ENCODE data around the gene ZNF367. TPM values are rescaled to one million over a fixed set of nuclear protein-coding genes. Genes with fewer than 3 reads are reported as not detected.

Gene ZNF367
- total RNA-seq, 1 donor from 2014 or later, result 13.3 TPM

DNA sequence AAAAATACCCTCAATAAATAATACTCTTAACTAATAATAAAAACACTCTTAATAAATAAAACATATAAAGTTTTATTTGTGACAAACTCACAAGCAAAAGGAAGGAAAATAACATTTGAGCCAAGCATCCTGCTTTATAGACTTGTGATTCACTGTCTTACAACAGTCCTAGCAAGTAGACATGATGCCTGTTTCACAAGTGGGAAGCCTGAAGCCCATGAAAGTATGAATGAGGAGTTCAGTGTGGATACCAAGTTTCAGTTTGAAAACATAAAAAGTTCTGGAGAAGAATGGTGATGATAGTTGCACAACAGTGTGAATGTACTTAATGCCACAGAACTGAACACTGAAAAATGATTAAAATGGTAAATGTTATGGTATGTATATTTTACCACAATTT, 42.7 kb upstream of the ZNF367 start:
- Mint-ChIP-seq H3K36me3 (ENCODE audit: low read depth) (peaks cover 12% of the 10 kb centered on the region), H3K27me3 (ENCODE audit: low read depth) (no peaks in the 10 kb centered on the region), H3K4me1 (peaks cover 8% of the 10 kb centered on the region), H3K9me3 (no peaks in the 10 kb centered on the region), H3K27ac (ENCODE audit: unreplicated experiment) (no peak overlapping the region), H3K4me3 (no peak overlapping the region)
- DNase-seq (ENCODE audit: low read depth, low spot score), result no peak
- TF ChIP-seq, protein P1, sequence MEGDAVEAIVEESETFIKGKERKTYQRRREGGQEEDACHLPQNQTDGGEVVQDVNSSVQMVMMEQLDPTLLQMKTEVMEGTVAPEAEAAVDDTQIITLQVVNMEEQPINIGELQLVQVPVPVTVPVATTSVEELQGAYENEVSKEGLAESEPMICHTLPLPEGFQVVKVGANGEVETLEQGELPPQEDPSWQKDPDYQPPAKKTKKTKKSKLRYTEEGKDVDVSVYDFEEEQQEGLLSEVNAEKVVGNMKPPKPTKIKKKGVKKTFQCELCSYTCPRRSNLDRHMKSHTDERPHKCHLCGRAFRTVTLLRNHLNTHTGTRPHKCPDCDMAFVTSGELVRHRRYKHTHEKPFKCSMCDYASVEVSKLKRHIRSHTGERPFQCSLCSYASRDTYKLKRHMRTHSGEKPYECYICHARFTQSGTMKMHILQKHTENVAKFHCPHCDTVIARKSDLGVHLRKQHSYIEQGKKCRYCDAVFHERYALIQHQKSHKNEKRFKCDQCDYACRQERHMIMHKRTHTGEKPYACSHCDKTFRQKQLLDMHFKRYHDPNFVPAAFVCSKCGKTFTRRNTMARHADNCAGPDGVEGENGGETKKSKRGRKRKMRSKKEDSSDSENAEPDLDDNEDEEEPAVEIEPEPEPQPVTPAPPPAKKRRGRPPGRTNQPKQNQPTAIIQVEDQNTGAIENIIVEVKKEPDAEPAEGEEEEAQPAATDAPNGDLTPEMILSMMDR (conservative IDR thresholded peaks at IDR 0.05), result no peak

DNA sequence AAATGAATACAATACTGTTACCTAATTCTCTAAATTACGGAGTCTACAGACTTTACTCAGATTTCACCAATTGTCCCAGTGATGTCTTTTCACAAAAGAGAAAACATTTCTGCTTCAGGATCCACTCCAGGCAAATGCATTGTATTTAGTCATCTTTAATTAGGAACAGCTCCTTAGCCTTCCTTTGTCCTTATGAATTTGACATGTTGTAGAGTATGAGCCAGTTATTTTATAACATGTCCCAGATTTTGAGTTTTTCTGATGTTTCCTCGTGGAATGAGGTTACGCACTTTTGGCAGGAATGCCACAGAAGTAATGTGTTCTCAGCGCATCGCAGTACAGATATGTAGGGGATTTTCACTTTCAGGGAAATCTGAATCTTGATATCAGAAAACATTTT, 42.3 kb upstream of the ZNF367 start:
- DNase-seq (ENCODE audit: low read depth, low spot score), result no peak
- peaks cover 8% of the 10 kb centered on the region for H3K36me3 Mint-ChIP-seq (ENCODE audit: low read depth)
- TF ChIP-seq, protein P1 (conservative IDR thresholded peaks at IDR 0.05), result no peak
- H3K4me3 Mint-ChIP-seq, result no peak overlapping the region
- H3K9me3 Mint-ChIP-seq, result no peaks in the 10 kb centered on the region
- no peaks in the 10 kb centered on the region for H3K27me3 Mint-ChIP-seq (ENCODE audit: low read depth)
- peaks cover 8% of the 10 kb centered on the region for H3K4me1 Mint-ChIP-seq
- peak overlapping the region; percentile 48 for H3K27ac Mint-ChIP-seq (ENCODE audit: unreplicated experiment)

DNA sequence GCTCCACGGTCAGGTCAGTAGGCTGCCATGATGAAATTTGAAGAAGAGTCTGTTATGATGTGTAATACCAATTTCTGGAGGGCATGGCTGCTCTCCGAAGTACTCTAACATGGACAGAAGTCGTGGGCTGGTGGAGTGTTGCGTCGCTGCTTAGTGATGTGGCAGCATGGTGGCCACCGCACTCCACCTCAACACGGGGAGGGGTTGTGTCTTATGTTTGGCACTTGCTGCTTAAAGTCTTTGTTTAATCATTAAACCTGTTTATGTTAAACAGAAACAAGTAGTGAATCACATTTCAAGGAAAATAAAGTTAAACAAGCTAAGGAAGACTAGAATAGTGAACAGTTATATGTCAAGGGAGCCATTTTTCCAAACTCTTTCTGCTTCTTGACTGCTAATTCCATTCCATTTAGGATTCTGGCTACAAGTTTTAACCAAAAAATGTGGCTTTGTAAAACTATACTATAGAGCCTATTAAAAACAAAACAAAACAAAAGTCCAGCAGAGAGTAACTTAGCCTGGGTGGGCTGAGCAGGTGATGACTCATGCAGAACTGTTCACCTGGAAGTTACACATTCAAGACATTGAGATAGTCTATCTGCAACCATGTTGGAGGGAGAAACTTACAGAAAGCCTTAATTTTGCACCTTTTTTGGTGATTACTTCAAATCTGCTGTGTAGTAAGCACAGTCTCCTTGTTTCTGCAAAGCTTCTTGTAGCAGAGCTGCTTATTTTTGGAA, 41.3 kb upstream of the ZNF367 start:
- Mint-ChIP-seq H3K4me3 (no peak overlapping the region), H3K9me3 (no peaks in the 10 kb centered on the region), H3K27me3 (ENCODE audit: low read depth) (no peaks in the 10 kb centered on the region), H3K36me3 (ENCODE audit: low read depth) (peaks cover 7% of the 10 kb centered on the region), H3K27ac (ENCODE audit: unreplicated experiment) (no peak overlapping the region), H3K4me1 (peaks cover 5% of the 10 kb centered on the region)
- DNase-seq (ENCODE audit: low read depth, low spot score), result no peak
- TF ChIP-seq, protein P1 (conservative IDR thresholded peaks at IDR 0.05), result no peak

DNA sequence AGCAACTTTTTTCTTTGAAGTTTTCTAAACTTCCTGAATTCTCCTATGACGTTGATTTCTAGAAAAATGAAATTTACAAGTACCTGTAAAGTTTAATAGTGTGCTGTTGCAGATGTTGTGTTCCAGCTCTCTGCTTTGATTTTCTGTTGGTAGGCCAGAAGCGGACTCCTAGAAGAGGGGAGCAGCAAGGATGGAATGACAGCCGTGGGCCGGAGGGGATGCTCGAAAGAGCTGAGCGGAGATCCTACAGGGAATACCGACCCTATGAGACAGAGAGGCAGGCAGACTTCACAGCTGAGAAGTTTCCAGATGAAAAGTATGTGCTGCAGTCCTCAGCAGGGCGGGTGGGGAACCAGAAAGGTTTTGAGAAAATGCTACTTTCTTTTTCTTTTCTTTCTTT, 40.1 kb upstream of the ZNF367 start:
- TF ChIP-seq, protein P1 (conservative IDR thresholded peaks at IDR 0.05), result no peak
- no peaks in the 10 kb centered on the region for H3K27me3 Mint-ChIP-seq (ENCODE audit: low read depth)
- peaks cover 5% of the 10 kb centered on the region for H3K4me1 Mint-ChIP-seq

DNA sequence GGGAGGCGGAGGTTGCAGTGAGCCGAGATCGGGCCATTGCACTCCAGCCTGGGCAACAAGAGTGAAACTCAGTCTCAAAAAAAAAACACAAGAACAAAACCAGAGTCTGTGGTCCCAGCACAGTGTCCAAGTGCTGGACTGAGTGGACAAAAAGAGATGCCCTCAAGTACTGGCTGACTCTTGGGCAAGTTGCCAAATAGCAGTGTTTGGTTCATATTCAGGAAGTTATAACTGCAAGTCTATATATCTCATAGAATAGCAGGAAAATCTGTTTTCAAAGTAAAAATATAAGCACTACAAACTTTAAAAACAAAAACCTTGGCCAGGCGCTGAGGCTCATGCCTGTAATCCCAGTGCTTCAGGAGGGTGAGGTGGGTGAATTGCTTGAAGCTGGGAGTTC, 39.1 kb upstream of the ZNF367 start:
- TF ChIP-seq, protein P1 (conservative IDR thresholded peaks at IDR 0.05), result no peak
- H3K36me3 Mint-ChIP-seq (ENCODE audit: low read depth), result peaks cover 7% of the 10 kb centered on the region
- no peak overlapping the region for H3K27ac Mint-ChIP-seq (ENCODE audit: unreplicated experiment)
- H3K27me3 Mint-ChIP-seq (ENCODE audit: low read depth), result no peaks in the 10 kb centered on the region
- H3K4me1 Mint-ChIP-seq, result peaks cover 10% of the 10 kb centered on the region
- no peak overlapping the region for H3K4me3 Mint-ChIP-seq
- no peaks in the 10 kb centered on the region for H3K9me3 Mint-ChIP-seq
- DNase-seq (ENCODE audit: low read depth, low spot score), result no peak

More for the DNA sequence above, 40.1 kb upstream of the ZNF367 start:
- Mint-ChIP-seq H3K4me3 (no peak overlapping the region), H3K27ac (ENCODE audit: unreplicated experiment) (no peak overlapping the region), H3K9me3 (no peaks in the 10 kb centered on the region), H3K36me3 (ENCODE audit: low read depth) (peaks cover 7% of the 10 kb centered on the region)
- no peak for DNase-seq (ENCODE audit: low read depth, low spot score)

Data from neural crest cell (in vitro differentiated cells).